DOHH2 (cell line): Measurements from ENCODE around the gene GPRIN3.

Experiments used
- H3F3A ChIP-seq: fragments of 200-600 bp; sonication (generic), shearing (Covaris generic); 2 replicates; pipeline ENCODE4 v1.6.0; 2016; ENCODE audit warnings: antibody characterized with exemption, mild to moderate bottlenecking; ENCODE audit not compliant: control insufficient read depth, insufficient read depth
- H3K27ac ChIP-seq: fragments of 200-600 bp; sonication (generic); 2 replicates; pipeline ENCODE4 v1.5.1; 2014; ENCODE audit warnings: low read depth, mild to moderate bottlenecking, low read length, moderate library complexity
- H3K27me3 ChIP-seq: fragments of 200-600 bp; sonication (generic); 2 replicates; pipeline ENCODE4 v1.6.1; 2014; ENCODE audit warnings: mild to moderate bottlenecking, low read length, mixed read lengths; ENCODE audit not compliant: control insufficient read depth
- H3K36me3 ChIP-seq: fragments of 200-600 bp; sonication (generic); 2 replicates; pipeline ENCODE4 v1.6.1; 2014; ENCODE audit warnings: mild to moderate bottlenecking, low read length, moderate library complexity, mixed read lengths; ENCODE audit not compliant: control insufficient read depth
- H3K4me1 ChIP-seq: fragments of 200-600 bp; sonication (generic); 2 replicates; pipeline ENCODE4 v1.6.1; 2014; ENCODE audit warnings: mild to moderate bottlenecking, low read length, mixed read lengths; ENCODE audit not compliant: control insufficient read depth
- H3K4me2 ChIP-seq: fragments of 200-600 bp; sonication (generic); 2 replicates; pipeline ENCODE4 v1.6.0; 2014; ENCODE audit warnings: mild to moderate bottlenecking, low read length, moderate library complexity
- H3K4me3 ChIP-seq: fragments of 200-600 bp; sonication (generic); 2 replicates; pipeline ENCODE4 v1.5.1; 2014; ENCODE audit warnings: mild to moderate bottlenecking, low read length, mixed read lengths
- H3K79me2 ChIP-seq: fragments of 200-600 bp; sonication (generic); 2 replicates; pipeline ENCODE4 v1.6.1; 2014; ENCODE audit warnings: mild to moderate bottlenecking, low read length, mixed read lengths; ENCODE audit not compliant: control insufficient read depth
- H3K9me2 ChIP-seq: fragments of 200-600 bp; sonication (generic); replicated peaks from 2 replicates; pipeline ENCODE4 v1.6.1; 2014; ENCODE audit warnings: mild to moderate bottlenecking, low read length, mixed read lengths; ENCODE audit not compliant: control insufficient read depth
- H3K9me3 ChIP-seq: fragments of 200-600 bp; sonication (generic); 2 replicates; pipeline ENCODE4 v1.6.1; 2014; ENCODE audit warnings: antibody characterized with exemption, low read length, mixed read lengths; ENCODE audit not compliant: control insufficient read depth, insufficient read depth
- H4K20me1 ChIP-seq: fragments of 200-600 bp; sonication (generic); 2 replicates; pipeline ENCODE4 v1.6.0; 2014; ENCODE audit warnings: low read depth, mild to moderate bottlenecking, antibody characterized with exemption, low read length, moderate library complexity; ENCODE audit not compliant: control insufficient read depth, insufficient read depth
- EZH2phosphoT487 ChIP-seq: fragments of 200-600 bp; sonication (generic); IDR thresholded peaks from 2 replicates; pipeline ENCODE4 v1.6.1; 2017; ENCODE audit warnings: borderline replicate concordance, mild to moderate bottlenecking, antibody characterized with exemption, low read length, moderate library complexity, mixed read lengths
- TF ChIP-seq, protein P1 (sequence below): fragments of 200-600 bp; sonication (generic); IDR thresholded peaks from one replicate; pipeline ENCODE4 v1.5.1; 2014; ENCODE audit warnings: antibody characterized with exemption, mild to moderate bottlenecking, low read depth, low read length; ENCODE audit not compliant: poor library complexity, severe bottlenecking

GPRIN3 gene

GRCh38 chr4:89295415-89295927 lies 12.1 kb downstream of the GPRIN3 start:
- TF ChIP-seq, protein P1, sequence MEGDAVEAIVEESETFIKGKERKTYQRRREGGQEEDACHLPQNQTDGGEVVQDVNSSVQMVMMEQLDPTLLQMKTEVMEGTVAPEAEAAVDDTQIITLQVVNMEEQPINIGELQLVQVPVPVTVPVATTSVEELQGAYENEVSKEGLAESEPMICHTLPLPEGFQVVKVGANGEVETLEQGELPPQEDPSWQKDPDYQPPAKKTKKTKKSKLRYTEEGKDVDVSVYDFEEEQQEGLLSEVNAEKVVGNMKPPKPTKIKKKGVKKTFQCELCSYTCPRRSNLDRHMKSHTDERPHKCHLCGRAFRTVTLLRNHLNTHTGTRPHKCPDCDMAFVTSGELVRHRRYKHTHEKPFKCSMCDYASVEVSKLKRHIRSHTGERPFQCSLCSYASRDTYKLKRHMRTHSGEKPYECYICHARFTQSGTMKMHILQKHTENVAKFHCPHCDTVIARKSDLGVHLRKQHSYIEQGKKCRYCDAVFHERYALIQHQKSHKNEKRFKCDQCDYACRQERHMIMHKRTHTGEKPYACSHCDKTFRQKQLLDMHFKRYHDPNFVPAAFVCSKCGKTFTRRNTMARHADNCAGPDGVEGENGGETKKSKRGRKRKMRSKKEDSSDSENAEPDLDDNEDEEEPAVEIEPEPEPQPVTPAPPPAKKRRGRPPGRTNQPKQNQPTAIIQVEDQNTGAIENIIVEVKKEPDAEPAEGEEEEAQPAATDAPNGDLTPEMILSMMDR: no peak

DNA sequence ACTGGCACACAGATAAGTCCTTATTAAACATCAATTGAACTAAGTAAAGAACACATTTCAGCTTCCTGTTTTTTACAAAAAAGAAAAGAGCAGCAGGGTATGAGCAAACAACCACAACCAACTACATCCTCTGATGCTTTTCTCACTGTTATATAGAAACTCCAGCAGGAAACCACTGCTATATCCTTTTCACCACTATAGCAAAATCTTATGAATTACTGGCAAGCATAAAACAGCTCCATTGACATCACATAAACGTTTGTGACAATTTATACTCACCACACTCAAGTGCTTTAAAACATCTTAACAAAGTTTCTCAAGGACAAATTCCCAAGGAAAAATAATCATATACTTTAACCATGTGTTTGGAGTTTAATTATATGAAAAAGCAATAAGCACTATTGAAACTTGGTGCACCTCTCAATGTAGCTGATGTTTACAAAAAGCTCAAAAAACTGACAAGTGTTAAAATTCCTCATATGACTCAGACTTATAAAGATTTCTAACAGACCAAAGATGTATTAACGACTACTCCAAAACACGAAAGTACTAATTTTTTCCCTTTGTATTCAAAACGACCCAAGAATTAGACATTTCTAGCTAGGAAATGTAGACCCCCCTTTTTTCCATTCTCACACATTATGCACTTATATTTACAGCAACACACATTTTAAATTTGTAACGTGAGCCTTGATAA lies 12.9 kb downstream of the GPRIN3 start:
- Histone ChIP-seq H3K9me2 (no peaks in the 10 kb centered on the region), H3K27me3 (no peaks in the 10 kb centered on the region), H3K9me3 (no peaks in the 10 kb centered on the region), H3K27ac (peak overlapping the region; percentile 40), H4K20me1 (no peaks in the 10 kb centered on the region), H3K4me1 (peaks cover 75% of the 10 kb centered on the region), H3K36me3 (no peaks in the 10 kb centered on the region), H3F3A (peaks cover 28% of the 10 kb centered on the region), H3K79me2 (no peaks in the 10 kb centered on the region), H3K4me3 (peak overlapping the region; percentile 44), H3K4me2 (peak overlapping the region; percentile 55)
- TF ChIP-seq EZH2phosphoT487: no peak
- TF ChIP-seq, protein P1: no peak

More at GRCh38 chr4:89295415-89295927, 12.1 kb downstream of the GPRIN3 start:
- no peaks in the 10 kb centered on the region for H3K27me3 ChIP-seq
- peak overlapping the region; percentile 55; the same call in 1 of the 2 replicates for H3K4me2 ChIP-seq
- no peaks in the 10 kb centered on the region for H3K9me2 ChIP-seq
- no peaks in the 10 kb centered on the region for H4K20me1 ChIP-seq
- peaks cover 83% of the 10 kb centered on the region for H3K4me1 ChIP-seq
- peaks cover 31% of the 10 kb centered on the region for H3F3A ChIP-seq
- no peak overlapping the region for H3K4me3 ChIP-seq
- H3K79me2 ChIP-seq: no peaks in the 10 kb centered on the region
- H3K9me3 ChIP-seq: no peaks in the 10 kb centered on the region
- no peaks in the 10 kb centered on the region for H3K36me3 ChIP-seq
- H3K27ac ChIP-seq: no peak overlapping the region

- Histone ChIP-seq H3K79me2 (no peaks in the 10 kb centered on the region), H3K4me2 (no peak overlapping the region), H3K9me2 (no peaks in the 10 kb centered on the region), H3K27me3 (no peaks in the 10 kb centered on the region), H3K4me1 (peaks cover 61% of the 10 kb centered on the region), H3K9me3 (no peaks in the 10 kb centered on the region), H3K4me3 (no peak overlapping the region), H4K20me1 (no peaks in the 10 kb centered on the region), H3K27ac (no peak overlapping the region), H3F3A (peaks cover 14% of the 10 kb centered on the region), H3K36me3 (no peaks in the 10 kb centered on the region)
- TF ChIP-seq, protein P1: no peak
- no peak for TF ChIP-seq EZH2phosphoT487
Measured at GRCh38 chr4:89293299-89293698, 14.3 kb downstream of the GPRIN3 start.
